ENCODE results near the gene CATSPERD.
"Not testable (repeated sequence)": the region's sequence is repeated elsewhere in the genome, so short reads cannot be mapped to it uniquely, and the experiment has no call there.

Gene CATSPERD

GRCh38 chr19:5698635-5699422 lies 21.6 kb upstream of the CATSPERD start:
- DNase-seq (ENCODE audit: low spot score), result no peak

- DNase-seq (ENCODE audit: low spot score), result no peak
Observed at GRCh38 chr19:5700455-5701092, 19.9 kb upstream of the CATSPERD start.

- DNase-seq (ENCODE audit: low spot score), result not testable (repeated sequence)
Observed at GRCh38 chr19:5702053-5702410, 18.4 kb upstream of the CATSPERD start.

- no peak for DNase-seq (ENCODE audit: low spot score)
Observed at GRCh38 chr19:5703819-5704818, 16.3 kb upstream of the CATSPERD start.

GRCh38 chr19:5705552-5705951 lies 14.9 kb upstream of the CATSPERD start:
- DNase-seq (ENCODE audit: low spot score), result no peak

GRCh38 chr19:5706876-5707573 lies 13.4 kb upstream of the CATSPERD start:
- DNase-seq (ENCODE audit: low spot score), result no peak

- no peak for DNase-seq (ENCODE audit: low spot score)
Observed at GRCh38 chr19:5707576-5708575, 12.6 kb upstream of the CATSPERD start.

GRCh38 chr19:5711025-5711424 lies 9.4 kb upstream of the CATSPERD start:
- DNase-seq (ENCODE audit: low spot score), result no peak

GRCh38 chr19:5711713-5712161 lies 8.7 kb upstream of the CATSPERD start:
- DNase-seq (ENCODE audit: low spot score), result no peak

GRCh38 chr19:5713228-5713627 lies 7.2 kb upstream of the CATSPERD start:
- no peak for DNase-seq (ENCODE audit: low spot score)

- no peak for DNase-seq (ENCODE audit: low spot score)
Observed at GRCh38 chr19:5714816-5715215, 5.6 kb upstream of the CATSPERD start.

- no peak for DNase-seq (ENCODE audit: low spot score)
Observed at GRCh38 chr19:5717215-5717935, 3.1 kb upstream of the CATSPERD start.

GRCh38 chr19:5718037-5718578 lies 2.3 kb upstream of the CATSPERD start:
- DNase-seq (ENCODE audit: low spot score), result no peak

GRCh38 chr19:5718579-5719273 lies 1.7 kb upstream of the CATSPERD start:
- no peak for DNase-seq (ENCODE audit: low spot score)

GRCh38 chr19:5719274-5719960 lies 1.0 kb upstream of the CATSPERD start:
- DNase-seq (ENCODE audit: low spot score), result peak; percentile 11

GRCh38 chr19:5727453-5728050 lies 7.1 kb downstream of the CATSPERD start:
- no peak for DNase-seq (ENCODE audit: low spot score)

GRCh38 chr19:5733172-5733571 lies 12.7 kb downstream of the CATSPERD start:
- DNase-seq (ENCODE audit: low spot score), result not testable (repeated sequence)

GRCh38 chr19:5738423-5738822 lies 18.0 kb downstream of the CATSPERD start:
- no peak for DNase-seq (ENCODE audit: low spot score)
